Parathyroid adenoma (tissue), 2 donors: ENCODE results near the gene NR1I2.

Experiments
- H2AFZ ChIP-seq: fragments of 300-600 bp; sonication (generic); one replicate; pipeline ENCODE4 v1.7.0; 2017; ENCODE audit warnings: antibody characterized with exemption, mild to moderate bottlenecking
- H3K27ac ChIP-seq: fragments of 300-600 bp; sonication (generic); one replicate; pipeline ENCODE4 v1.7.0; 2017
- H3K27me3 ChIP-seq: fragments of 300-600 bp; sonication (generic); one replicate; pipeline ENCODE4 v1.7.0; 2017; ENCODE audit warnings: low read length; ENCODE audit not compliant: control insufficient read depth, insufficient read depth
- H3K36me3 ChIP-seq: fragments of 300-600 bp; sonication (generic); one replicate; pipeline ENCODE4 v1.7.0; 2017; ENCODE audit warnings: low read length; ENCODE audit not compliant: control insufficient read depth, insufficient read depth
- H3K4me1 ChIP-seq: fragments of 300-600 bp; sonication (generic); one replicate; pipeline ENCODE4 v1.7.0; 2017; ENCODE audit warnings: control low read depth
- H3K4me2 ChIP-seq: fragments of 300-600 bp; sonication (generic); one replicate; pipeline ENCODE4 v1.7.0; 2017; ENCODE audit warnings: low read length
- H3K4me3 ChIP-seq: fragments of 300-600 bp; sonication (generic); one replicate; pipeline ENCODE4 v1.7.0; 2017; ENCODE audit warnings: low read depth, low read length
- H3K79me2 ChIP-seq: fragments of 300-600 bp; sonication (generic); one replicate; pipeline ENCODE4 v1.7.0; 2017; ENCODE audit warnings: control low read depth
- H3K9ac ChIP-seq: fragments of 300-600 bp; sonication (generic); one replicate; pipeline ENCODE4 v1.7.0; 2017; ENCODE audit warnings: mild to moderate bottlenecking
- H3K9me3 ChIP-seq: fragments of 300-600 bp; sonication (generic); one replicate; pipeline ENCODE4 v1.7.0; 2017; ENCODE audit warnings: low read length; ENCODE audit not compliant: control insufficient read depth
- CTCF ChIP-seq: fragments of 300-600 bp; sonication (generic); IDR thresholded peaks from one replicate; pipeline ENCODE4 v1.7.0; 2017; ENCODE audit warnings: antibody characterized with exemption, mild to moderate bottlenecking
- donor health status: primary hyperparathyroidism.

Gene NR1I2

GRCh38 chr3:119831941-119832371 lies 50.1 kb downstream of the NR1I2 start:
- Histone ChIP-seq H3K27ac (no peak overlapping the region), H3K27me3 (no peaks in the 10 kb centered on the region), H3K9me3 (no peaks in the 10 kb centered on the region), H3K79me2 (no peaks in the 10 kb centered on the region), H3K4me1 (peaks cover 4% of the 10 kb centered on the region), H3K36me3 (no peaks in the 10 kb centered on the region), H3K4me3 (no peak overlapping the region), H3K9ac (no peak overlapping the region), H3K4me2 (no peak overlapping the region), H2AFZ (no peak overlapping the region)
- no peak for TF ChIP-seq CTCF

- Histone ChIP-seq H3K9ac (no peak overlapping the region), H3K4me1 (peaks cover 4% of the 10 kb centered on the region), H2AFZ (no peak overlapping the region), H3K79me2 (no peaks in the 10 kb centered on the region), H3K27me3 (no peaks in the 10 kb centered on the region), H3K9me3 (no peaks in the 10 kb centered on the region), H3K4me2 (no peak overlapping the region), H3K36me3 (no peaks in the 10 kb centered on the region), H3K27ac (no peak overlapping the region), H3K4me3 (no peak overlapping the region)
- no peak for TF ChIP-seq CTCF
Observed at GRCh38 chr3:119834754-119835370, 53.0 kb downstream of the NR1I2 start.

GRCh38 chr3:119835556-119835955 lies 53.7 kb downstream of the NR1I2 start:
- TF ChIP-seq CTCF = no peak
- H3K9ac ChIP-seq = no peak overlapping the region
- H3K4me1 ChIP-seq = peaks cover 4% of the 10 kb centered on the region
- no peaks in the 10 kb centered on the region for H3K27me3 ChIP-seq
- no peak overlapping the region for H3K27ac ChIP-seq
- no peak overlapping the region for H3K4me3 ChIP-seq
- H3K9me3 ChIP-seq = no peaks in the 10 kb centered on the region
- H3K4me2 ChIP-seq = no peak overlapping the region
- H3K79me2 ChIP-seq = no peaks in the 10 kb centered on the region
- no peaks in the 10 kb centered on the region for H3K36me3 ChIP-seq
- no peak overlapping the region for H2AFZ ChIP-seq

- Histone ChIP-seq H3K36me3 (no peaks in the 10 kb centered on the region), H3K9ac (no peak overlapping the region), H3K4me3 (no peak overlapping the region), H3K9me3 (no peaks in the 10 kb centered on the region), H3K27ac (no peak overlapping the region), H3K4me1 (no peaks in the 10 kb centered on the region), H3K27me3 (no peaks in the 10 kb centered on the region), H3K4me2 (peak overlapping the region; percentile 45), H3K79me2 (no peaks in the 10 kb centered on the region), H2AFZ (no peak overlapping the region)
- TF ChIP-seq CTCF = no peak
Observed at GRCh38 chr3:119841808-119842471, 60.0 kb downstream of the NR1I2 start.

- no peak overlapping the region for H2AFZ ChIP-seq
- H3K4me1 ChIP-seq = no peaks in the 10 kb centered on the region
- no peak overlapping the region for H3K4me3 ChIP-seq
- no peak overlapping the region for H3K27ac ChIP-seq
- H3K9ac ChIP-seq = no peak overlapping the region
- no peak overlapping the region for H3K4me2 ChIP-seq
- H3K79me2 ChIP-seq = no peaks in the 10 kb centered on the region
- TF ChIP-seq CTCF = no peak
- no peaks in the 10 kb centered on the region for H3K36me3 ChIP-seq
- H3K27me3 ChIP-seq = no peaks in the 10 kb centered on the region
- H3K9me3 ChIP-seq = no peaks in the 10 kb centered on the region
Observed at GRCh38 chr3:119849126-119849525, 67.2 kb downstream of the NR1I2 start.
